Lower leg skin (tissue), 4 donors: Measurements from ENCODE around the gene TMLHE. TPM values are rescaled to one million over a fixed set of nuclear protein-coding genes. Genes with fewer than 3 reads are reported as not detected.
"Not testable (repeated sequence)": the region's sequence is repeated elsewhere in the genome, so short reads cannot be mapped to it uniquely, and the experiment has no call there.

Experiments
- DNase-seq, 2 donors: peaks; one replicate each; pipeline ENCODE4 v3.0.0-alpha.2; 2019; ENCODE audit warnings: low spot score in 2 of 2
- H3K4me3 ChIP-seq: fragments of 200-600 bp; sonication (generic); 2 replicates; pipeline ENCODE4 v1.5.1; 2017; ENCODE audit warnings: mild to moderate bottlenecking, low read depth; ENCODE audit not compliant: poor library complexity, severe bottlenecking
- POLR2A ChIP-seq, 2 donors: fragments of 450-650 bp; IDR thresholded peaks; one replicate each; pipeline ENCODE4 v1.6.1; 2016 to 2017; ENCODE audit warnings: antibody characterized with exemption in 2 of 2, mild to moderate bottlenecking in 1 of 2, moderate library complexity in 1 of 2
- WGBS, 2 donors: methylation state at CpG; one replicate each; pipeline ENCODE4 v1.1.5; 2018; 5-methylcytosine and 5-hydroxymethylcytosine counted together
- intact Hi-C: fragments of 100-400 bp; cut with DNase I; formaldehyde crosslinking; loops from one replicate; pipeline ENCODE4 v1.15.0; 2023; ENCODE audit warnings: low total_unique reads
- total RNA-seq, 4 donors: library from RNA; depleted of rRNA; stranded (reverse); fragments of >200 nt; gene quantifications; one replicate each; pipeline ENCODE4 v1.1.0, GENCODE V29; 2016
- TF ChIP-seq, protein P1 (sequence below), 3 donors: fragments of 450-650 bp; IDR thresholded peaks; one replicate each; pipeline ENCODE4 v1.5.1; 2016; ENCODE audit warnings: antibody characterized with exemption in 3 of 3, mild to moderate bottlenecking in 3 of 3, moderate library complexity in 2 of 3

The TMLHE gene
- total RNA-seq, 4 donors from 2014 or later: 6.9 to 14.9 (median 9.2) TPM

GRCh38 chrX:155592331-155592730, 20.4 kb downstream of the TMLHE start:
- no peak for DNase-seq
- TF ChIP-seq, protein P1, sequence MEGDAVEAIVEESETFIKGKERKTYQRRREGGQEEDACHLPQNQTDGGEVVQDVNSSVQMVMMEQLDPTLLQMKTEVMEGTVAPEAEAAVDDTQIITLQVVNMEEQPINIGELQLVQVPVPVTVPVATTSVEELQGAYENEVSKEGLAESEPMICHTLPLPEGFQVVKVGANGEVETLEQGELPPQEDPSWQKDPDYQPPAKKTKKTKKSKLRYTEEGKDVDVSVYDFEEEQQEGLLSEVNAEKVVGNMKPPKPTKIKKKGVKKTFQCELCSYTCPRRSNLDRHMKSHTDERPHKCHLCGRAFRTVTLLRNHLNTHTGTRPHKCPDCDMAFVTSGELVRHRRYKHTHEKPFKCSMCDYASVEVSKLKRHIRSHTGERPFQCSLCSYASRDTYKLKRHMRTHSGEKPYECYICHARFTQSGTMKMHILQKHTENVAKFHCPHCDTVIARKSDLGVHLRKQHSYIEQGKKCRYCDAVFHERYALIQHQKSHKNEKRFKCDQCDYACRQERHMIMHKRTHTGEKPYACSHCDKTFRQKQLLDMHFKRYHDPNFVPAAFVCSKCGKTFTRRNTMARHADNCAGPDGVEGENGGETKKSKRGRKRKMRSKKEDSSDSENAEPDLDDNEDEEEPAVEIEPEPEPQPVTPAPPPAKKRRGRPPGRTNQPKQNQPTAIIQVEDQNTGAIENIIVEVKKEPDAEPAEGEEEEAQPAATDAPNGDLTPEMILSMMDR (IDR thresholded peaks at IDR 0.05): no peak
- no peak for TF ChIP-seq POLR2A (IDR thresholded peaks at IDR 0.05)
- H3K4me3 ChIP-seq: no peak overlapping the region
- intact Hi-C loops: no loop called here

GRCh38 chrX:155577682-155578081, 35.1 kb downstream of the TMLHE start:
- intact Hi-C loops: no loop called here
- H3K4me3 ChIP-seq: no peak overlapping the region
- no peak for TF ChIP-seq POLR2A (IDR thresholded peaks at IDR 0.05)
- TF ChIP-seq, protein P1 (IDR thresholded peaks at IDR 0.05): no peak
- 73 to 100% methylated on average over 2 of the region's 2 CpGs for WGBS, 2 donors
- no peak for DNase-seq

DNA sequence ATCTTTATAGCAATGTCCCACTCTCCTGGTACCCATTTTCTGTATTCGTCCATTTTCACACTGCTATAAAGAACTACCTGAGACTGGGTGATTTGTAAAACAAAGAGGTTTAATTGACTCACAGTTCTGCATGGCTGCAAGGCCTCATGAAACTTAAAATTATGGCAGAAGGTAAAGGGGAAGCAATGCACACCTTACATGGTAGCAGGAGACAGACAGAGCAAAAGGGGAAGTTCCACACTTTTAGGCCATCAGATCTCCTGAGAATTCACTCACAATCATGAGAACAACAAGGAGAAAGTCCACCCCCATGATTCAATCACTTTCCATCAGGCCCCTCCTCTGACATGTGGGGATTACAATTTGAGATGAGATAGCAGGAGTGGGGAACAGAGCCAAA, 49.7 kb downstream of the TMLHE start:
- TF ChIP-seq POLR2A (IDR thresholded peaks at IDR 0.05): no peak
- TF ChIP-seq, protein P1 (IDR thresholded peaks at IDR 0.05): no peak
- no peak for DNase-seq
- 100% methylated on average over 1 of the region's 1 CpG; no CpG with 5 or more reads in 1 of the 2 donors for WGBS, 2 donors
- no peak overlapping the region for H3K4me3 ChIP-seq
- intact Hi-C loops: no loop called here

GRCh38 chrX:155544881-155545280, 67.9 kb downstream of the TMLHE start:
- no peak overlapping the region for H3K4me3 ChIP-seq
- WGBS, 2 donors: 39 to 81% methylated on average over 2 of the region's 2 CpGs
- no peak for DNase-seq
- TF ChIP-seq, protein P1 (IDR thresholded peaks at IDR 0.05): no peak
- no peak for TF ChIP-seq POLR2A (IDR thresholded peaks at IDR 0.05)
- intact Hi-C loops: no loop called here

GRCh38 chrX:155535866-155536265, 76.9 kb downstream of the TMLHE start:
- 83 to 100% methylated on average over 1 of the region's 1 CpG for WGBS, 2 donors
- no peak overlapping the region for H3K4me3 ChIP-seq
- intact Hi-C loops: no loop called here
- TF ChIP-seq, protein P1 (IDR thresholded peaks at IDR 0.05): no peak
- TF ChIP-seq POLR2A (IDR thresholded peaks at IDR 0.05): no peak
- no peak for DNase-seq

GRCh38 chrX:155534800-155535199, 78.0 kb downstream of the TMLHE start:
- intact Hi-C loops: no loop called here
- no peak for TF ChIP-seq POLR2A (IDR thresholded peaks at IDR 0.05)
- TF ChIP-seq, protein P1 (IDR thresholded peaks at IDR 0.05): no peak
- no peak for DNase-seq
- no peak overlapping the region for H3K4me3 ChIP-seq

DNA sequence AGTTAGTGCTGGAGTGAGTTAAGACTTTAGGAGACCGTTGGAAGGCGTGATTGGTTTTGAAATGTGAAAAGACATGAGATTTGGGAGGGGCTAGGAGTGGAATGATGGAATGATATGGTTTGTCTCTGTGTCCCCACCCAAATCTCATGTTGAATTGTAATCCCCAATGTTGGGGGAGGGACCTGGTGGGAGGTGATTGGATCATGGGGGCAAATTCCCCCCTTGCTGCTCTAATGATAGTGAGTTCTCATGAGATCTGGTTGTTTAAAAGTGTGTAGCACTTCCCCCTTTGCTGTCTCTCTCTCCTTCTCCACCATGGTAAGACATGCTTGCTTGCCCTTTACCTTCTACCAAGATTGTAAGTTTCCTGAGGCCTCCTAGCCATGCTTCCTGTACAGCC, 85.7 kb downstream of the TMLHE start:
- intact Hi-C loops: not testable (repeated sequence)

More for the DNA sequence above, 85.7 kb downstream of the TMLHE start:
- WGBS, 2 donors: 84 to 97% methylated on average over 2 of the region's 2 CpGs
- H3K4me3 ChIP-seq, DNase-seq: not testable (repeated sequence)
